Measurements from ENCODE around the gene TMEM225.
"Not testable (repeated sequence)": the region's sequence is repeated elsewhere in the genome, so short reads cannot be mapped to it uniquely, and the experiment has no call there.

TMEM225 gene, protein sequence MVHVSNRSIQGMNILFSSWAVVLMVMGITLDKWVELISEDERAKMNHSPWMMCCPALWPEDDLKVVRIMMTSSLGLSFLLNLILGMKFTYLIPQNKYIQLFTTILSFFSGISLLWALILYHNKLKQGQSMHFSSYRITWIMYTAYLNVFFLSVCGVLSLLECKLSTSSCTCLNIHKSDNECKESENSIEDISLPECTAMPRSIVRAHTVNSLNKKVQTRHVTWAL

DNA sequence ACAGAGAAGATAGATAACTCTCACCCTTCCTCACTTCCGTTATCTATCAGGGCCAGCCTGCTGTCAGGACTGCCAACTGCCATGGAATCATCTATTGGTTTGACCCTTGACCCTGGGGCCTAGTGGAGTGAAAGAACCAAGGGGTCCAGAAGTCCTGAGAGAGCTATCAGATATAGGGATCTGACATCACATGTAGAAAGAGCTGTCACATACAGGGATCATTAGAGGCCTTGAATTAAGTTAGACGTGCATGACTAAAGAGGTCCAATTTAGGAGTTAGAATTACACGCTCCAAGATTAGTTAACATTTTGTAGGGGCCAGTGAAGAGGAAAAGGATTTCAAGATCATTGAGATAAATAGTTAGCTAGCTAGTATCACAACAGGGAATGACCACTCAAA, at the start of gene TMEM225:
Gene TMEM225 (minus strand): TSS at position 101 of the 400 bp plus-strand sequence. CDS start 245 bp downstream, outside the sequence.
- no peak for DNase-seq (ENCODE audit: low read depth in 2 of 2)

DNA sequence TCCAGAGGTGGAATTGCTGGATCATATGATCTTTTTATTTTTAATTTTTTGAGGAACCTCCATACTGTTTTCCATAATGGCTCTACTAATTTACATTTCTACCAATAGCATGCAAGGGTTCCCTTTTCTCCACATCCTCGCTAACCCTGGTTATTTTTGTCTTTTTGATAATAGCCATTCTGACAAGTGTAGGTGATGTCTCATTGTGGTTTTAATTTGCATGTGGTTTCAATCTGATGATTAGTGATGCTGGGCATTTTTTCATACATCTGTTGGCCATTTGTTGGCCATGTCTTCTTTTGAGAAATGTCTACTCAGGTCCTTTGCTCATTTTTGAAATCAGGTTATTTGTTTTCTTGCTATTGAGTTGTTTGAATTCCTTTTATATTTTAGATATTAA, 38.6 kb upstream of the TMEM225 start:
- DNase-seq (ENCODE audit: low read depth in 2 of 2): no peak

DNA sequence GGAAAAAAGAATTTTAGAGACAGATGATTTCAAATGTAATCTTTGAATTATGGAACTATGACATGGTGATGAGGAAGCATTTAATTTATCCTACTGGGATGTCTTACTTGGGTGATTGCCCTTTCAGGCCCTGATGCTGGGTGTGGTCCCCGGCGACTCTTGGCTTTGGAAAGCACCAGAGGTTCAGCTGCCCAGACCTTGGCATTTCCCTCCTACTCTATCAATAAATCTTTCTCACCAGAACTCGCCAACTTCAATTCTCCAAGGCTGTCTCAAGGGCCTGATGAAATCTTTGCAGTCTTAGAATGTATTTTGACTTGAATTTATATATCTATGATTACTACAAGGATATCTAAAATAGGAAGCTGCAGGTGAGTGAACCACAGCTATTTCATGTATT, 35.5 kb upstream of the TMEM225 start:
- DNase-seq (ENCODE audit: low read depth in 2 of 2): no peak

DNA sequence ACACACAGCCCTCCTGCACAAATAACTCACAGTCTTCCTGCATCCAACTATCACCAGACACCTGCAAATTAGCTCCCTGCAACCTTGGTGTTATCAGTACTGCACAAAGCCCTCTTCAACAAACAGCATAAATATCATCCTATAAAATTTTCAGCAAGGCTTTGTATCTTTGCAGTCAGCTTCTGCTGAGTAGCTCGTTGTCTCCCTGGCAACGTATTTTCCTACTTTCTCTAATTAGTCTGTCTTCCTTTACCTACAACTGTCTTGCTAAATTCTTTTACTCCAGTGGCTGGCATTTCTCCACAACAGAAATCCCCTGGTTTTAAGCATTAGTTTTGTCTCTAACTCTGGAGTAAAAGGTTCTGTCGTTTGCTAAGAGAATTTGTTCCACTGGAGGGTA, 20.4 kb upstream of the TMEM225 start:
- DNase-seq (ENCODE audit: low read depth in 2 of 2): no peak

DNA sequence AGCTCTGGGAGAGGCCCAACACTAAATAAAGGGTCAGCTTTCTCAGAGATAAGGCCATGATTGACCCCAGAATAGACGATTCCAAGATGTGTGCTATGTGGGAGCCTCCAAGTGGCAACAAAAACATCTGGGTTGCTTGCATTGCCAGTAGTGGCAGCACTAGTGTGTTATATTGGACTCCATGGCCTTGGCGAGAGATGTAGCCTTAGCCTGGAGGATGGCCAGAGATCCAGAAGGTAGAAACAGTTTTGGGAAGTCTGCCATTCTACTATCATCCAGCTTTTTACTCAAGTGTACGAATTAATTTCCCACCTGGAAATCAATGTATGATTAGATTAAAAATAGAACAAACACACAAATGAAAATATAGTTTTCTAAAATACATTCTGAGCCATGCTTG, 19.5 kb upstream of the TMEM225 start:
- no peak for DNase-seq (ENCODE audit: low read depth in 2 of 2)

DNA sequence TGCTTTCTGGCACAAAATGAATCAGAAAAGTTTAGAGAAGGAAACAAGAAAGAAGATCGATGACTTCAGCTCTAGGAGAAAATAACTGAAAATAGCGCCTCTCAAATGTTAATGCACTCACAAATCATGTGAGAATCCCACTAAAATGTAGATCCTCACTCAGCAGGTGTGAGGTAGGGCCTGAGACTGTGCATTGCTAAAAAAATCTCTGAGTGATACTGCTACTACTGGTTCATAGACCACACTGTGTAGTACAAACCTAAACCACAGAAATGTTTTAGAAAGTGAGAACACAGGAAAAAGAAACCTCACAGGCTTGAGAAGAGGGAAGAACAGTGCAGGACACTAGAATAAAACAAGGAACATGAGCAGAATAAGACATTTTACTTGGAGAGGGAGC, 18.5 kb upstream of the TMEM225 start:
- no peak for DNase-seq (ENCODE audit: low read depth in 2 of 2)

DNA sequence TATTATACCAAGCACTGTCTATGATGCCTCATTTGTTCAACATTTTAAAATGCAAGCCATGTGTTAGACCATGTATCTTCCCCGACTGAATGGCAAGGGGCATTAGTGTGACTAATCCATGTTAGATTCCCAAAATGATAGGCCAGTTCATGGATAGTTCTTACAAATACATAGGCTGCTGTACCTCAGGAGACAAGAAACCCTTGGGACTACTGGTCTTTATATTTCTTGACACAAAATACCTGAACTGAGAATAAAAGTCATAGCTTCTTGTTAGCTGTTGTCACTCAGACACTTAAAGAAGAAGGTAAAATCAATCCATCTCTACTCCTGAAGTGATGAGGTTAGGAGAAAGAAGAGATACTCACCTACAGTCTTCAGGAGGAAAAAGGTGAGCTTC, 16.4 kb upstream of the TMEM225 start, which contains the start of gene OR8D4:
Gene OR8D4 (plus strand): TSS at position 301 of the 400 bp plus-strand sequence. CDS start 4,265 bp downstream, outside the sequence.
- no peak for DNase-seq (ENCODE audit: low read depth in 2 of 2)

DNA sequence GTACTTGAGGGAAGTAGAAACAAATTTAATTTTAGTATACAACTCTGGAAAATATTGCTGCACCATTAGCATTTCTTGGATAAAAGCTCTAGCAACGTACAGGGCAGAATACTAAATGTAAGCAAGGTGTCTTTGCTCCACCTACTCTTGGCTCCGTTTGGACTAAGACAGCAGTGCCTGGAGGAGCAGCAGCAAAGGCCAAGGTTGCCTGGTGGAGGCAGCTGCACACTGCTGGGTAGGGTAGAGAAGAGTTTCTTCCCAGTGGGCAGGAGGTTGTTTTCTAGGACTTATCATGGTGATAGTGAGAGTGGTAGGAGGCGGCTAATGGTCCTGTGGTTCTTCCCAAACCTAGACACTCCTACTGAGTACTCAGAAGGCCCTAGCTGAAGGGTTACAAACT, 14.3 kb upstream of the TMEM225 start:
- no peak for DNase-seq (ENCODE audit: low read depth in 2 of 2)

DNA sequence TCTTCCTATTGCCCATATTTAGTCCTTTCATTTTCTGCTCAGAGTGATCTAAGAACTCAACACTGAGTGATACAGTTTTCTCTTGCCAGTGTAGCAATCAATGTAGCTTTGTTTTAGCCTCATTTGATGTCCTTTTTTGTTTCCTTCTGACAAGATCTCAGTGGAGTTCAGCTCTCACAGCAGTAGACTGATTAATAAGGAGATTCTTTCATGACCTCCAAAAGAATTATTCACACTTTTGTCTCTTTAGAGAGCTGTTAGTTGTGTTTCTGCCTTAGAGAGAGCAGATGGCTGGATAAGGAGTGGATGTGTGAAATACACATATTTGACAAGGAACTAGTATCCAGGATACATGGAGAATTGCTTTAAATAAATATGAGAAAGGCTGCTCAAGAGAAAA, 6.6 kb upstream of the TMEM225 start:
- DNase-seq (ENCODE audit: low read depth in 2 of 2): no peak

DNA sequence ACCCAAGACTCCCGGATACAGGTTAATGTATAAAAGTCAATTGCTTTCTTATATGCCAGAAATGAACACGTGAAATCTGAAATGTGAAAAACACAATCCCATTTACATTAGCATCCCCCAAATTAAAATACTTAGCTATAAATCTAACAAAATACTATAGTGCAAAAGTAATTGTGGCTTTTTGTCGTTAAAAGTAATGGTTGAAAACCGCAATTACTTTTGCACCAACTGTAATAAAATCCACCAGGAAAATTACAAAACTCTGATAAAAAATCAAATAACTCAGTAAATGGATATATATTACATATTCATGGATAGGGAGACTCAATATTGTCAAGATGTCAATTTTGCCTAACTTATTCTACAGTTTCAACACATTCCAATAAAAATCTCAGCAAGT, 4.6 kb downstream of the TMEM225 start:
- no peak for DNase-seq (ENCODE audit: low read depth in 2 of 2)

DNA sequence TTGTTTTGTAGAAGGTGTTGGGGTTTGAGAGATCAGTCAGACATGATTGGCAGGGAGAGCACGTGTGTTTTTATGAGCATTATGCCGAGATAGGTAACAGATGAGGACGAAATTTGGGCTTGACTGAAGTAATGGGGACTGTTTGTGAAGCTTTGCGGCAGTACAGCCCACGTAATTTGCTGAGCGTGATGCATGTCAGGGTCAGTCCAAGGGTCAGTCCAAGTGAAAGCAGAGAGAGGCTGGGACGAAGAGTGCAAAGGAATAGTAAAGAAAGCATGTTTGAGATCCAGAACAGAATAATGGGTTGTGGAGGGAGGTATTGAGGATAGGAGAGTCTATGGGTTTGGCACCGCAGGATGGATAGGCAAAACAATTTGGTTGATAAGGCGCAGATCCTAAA, 17.7 kb downstream of the TMEM225 start:
- not testable (repeated sequence) for DNase-seq (ENCODE audit: low read depth in 2 of 2)

DNA sequence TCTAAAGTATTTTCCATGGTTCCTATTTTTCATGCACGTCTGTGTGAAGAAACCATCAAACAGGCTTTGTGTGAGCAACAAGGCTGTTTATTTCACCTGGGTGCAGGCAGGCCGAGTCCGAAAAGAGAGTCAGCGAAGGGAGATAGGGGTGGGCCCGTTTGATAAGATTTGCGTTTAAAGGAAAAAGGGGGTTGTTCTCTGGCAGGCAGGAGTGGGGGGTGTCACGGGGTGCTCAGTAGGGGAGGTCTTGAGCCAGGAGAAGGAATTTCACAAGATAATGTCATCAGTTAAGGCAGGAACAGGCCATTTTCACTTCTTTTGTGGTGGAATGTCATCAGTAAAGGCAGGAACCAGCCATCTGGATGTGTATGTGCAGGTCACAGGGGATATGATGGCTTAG, 20.2 kb downstream of the TMEM225 start:
- DNase-seq (ENCODE audit: low read depth in 2 of 2): not testable (repeated sequence)

DNA sequence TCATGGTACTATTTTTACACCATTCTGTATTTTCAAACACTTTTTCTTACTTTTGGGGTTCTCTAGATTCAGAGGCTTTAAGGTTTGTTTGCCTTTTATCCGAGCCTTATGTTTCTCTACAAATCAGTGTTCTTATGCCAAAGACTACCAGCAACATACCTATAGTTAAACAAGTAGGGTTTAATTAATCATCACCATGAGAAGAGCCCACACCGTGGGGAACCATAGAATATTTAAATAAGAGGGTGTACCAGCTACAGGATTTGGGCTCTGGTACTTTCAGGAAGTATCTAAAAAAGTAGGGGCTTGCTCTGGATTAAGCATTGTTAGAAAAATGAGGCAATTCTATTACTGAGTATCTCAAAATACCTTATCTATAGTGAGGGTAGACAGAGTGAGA, 25.7 kb downstream of the TMEM225 start:
- no peak for DNase-seq (ENCODE audit: low read depth in 2 of 2)

DNA sequence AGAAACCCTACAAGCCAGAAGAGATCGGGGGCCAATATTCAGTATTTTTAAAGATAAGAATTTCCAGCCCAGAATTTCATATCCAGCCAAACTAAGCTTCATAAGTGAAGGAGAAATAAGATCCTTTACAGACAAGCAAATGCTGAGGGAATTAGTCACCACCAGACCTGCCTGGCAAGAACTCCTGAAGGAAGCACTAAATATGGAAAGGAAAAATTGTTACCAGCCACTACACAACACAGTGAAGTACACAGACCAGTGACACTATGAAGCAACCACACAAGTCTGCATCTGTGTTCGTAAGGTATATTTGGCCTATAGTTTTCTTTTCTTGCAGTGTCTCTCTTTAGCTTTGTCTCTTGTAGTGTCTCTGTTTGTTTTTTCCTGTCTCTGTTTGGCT, 29.0 kb downstream of the TMEM225 start:
- DNase-seq (ENCODE audit: low read depth in 2 of 2): no peak

DNA sequence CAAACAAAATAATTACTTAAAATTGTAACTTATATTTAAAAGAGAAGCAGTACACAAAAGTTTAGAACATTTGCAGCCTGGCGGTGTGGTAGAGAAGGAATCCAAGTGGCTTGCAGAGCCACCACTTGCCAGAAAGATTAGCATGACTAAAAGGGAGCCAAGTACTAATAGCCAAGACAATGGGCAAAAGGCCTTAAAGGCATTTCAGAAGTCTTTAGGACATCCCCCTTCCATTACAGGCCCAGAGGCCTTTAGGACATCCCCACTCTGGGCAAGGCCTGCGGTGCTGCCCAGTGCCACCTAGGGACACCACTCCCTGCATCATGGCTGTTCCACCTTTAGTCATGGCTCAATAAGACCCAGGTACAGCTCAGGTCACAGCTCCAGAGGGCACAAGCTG, 32.4 kb downstream of the TMEM225 start:
- no peak for DNase-seq (ENCODE audit: low read depth in 2 of 2)

DNA sequence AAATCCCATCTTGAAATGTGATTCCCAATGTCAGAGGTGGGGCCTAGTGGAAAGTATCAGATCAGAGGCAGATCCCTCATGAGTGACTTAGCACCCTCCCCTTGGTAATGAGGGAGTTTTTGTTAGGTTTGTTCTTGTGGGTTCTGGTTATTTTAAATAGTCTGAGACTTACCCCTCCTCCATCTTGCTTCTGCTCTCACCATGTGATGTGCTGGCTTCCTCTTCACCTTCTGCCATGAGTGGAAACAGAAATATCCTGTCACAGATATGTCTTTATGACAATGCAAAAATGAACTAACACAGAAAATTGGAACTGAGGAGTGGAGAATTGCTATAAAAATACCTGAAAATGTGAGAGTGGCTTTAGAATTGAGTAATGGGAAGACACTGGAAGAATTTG, 33.1 kb downstream of the TMEM225 start:
- no peak for DNase-seq (ENCODE audit: low read depth in 2 of 2)

DNA sequence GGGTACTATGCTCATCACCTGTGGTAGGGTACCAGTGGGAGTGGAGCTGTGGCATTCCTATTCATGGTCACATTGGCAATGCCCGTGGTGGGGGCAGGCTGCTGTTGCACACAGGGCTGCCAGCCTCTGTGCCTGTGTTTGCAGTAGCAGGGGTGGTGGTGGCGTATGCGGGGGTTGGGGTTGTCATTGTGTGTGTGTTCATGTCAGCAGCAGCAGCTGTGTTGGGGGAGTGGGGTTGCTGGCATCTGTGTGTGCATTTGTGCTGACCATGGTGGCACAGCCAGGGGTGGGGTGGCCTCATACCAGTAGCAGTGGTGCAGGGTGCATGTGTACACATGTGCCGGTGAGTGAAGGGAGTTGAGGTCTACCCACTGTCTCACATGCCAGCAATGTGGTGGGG, 34.4 kb downstream of the TMEM225 start:
- DNase-seq (ENCODE audit: low read depth in 2 of 2): no peak

DNA sequence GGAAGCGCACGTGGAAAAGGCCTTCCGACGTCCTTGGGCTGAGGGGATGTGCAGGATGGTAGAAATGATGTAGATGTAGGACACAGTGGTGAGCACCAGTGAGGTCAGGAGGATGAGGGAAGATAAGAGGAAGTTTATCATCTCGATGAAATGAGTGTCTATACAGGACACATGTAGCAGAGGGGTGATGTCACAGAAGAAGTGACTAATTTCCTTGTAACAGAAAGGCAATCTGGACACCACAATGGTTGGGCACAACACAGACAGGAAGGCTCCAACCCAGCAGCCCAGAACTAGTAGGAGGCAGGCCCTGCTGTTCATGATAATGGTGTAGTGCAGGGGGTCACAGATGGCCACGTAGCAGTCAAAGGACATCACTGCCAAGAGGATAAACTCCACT, 44.3 kb downstream of the TMEM225 start:
- DNase-seq (ENCODE audit: low read depth in 2 of 2): no peak

DNA sequence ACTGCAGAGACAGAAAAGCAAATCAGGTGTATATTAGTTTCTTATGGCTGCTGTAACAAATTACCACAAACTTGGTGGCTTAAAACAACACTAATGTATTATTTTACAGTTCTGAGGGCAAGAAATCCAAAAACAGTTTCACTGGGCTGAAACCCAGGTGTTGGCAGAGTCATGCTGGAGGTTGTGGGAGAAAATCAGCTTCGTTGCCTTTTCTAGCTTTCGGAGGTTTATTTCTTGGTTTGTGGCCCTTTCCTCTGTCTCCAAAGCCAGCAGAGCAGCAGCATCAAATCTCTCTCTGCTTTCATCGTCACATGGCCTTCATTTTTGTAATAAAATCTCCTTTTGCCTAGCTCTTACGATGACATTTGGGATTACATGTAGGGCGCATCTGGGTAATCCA, 46.3 kb downstream of the TMEM225 start:
- DNase-seq (ENCODE audit: low read depth in 2 of 2): no peak

DNA sequence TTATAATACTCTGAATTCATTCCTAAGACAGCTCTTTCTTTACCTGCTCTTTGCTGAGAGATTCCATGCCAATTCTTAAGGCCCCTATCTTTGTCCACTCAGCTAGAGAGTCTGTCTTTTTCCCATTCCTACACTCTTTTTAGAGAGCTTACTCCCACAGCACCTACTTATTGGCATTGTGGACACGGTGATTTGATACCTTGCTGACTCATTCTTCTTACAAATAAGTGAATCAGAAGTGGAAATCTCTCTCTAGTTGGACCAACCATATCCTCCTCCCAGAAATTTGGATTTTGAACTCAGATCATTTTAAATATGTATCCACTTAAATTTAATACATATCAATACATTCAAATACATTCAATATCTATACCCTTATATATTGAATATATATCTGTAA, 46.8 kb downstream of the TMEM225 start:
- no peak for DNase-seq (ENCODE audit: low read depth in 2 of 2)

DNA sequence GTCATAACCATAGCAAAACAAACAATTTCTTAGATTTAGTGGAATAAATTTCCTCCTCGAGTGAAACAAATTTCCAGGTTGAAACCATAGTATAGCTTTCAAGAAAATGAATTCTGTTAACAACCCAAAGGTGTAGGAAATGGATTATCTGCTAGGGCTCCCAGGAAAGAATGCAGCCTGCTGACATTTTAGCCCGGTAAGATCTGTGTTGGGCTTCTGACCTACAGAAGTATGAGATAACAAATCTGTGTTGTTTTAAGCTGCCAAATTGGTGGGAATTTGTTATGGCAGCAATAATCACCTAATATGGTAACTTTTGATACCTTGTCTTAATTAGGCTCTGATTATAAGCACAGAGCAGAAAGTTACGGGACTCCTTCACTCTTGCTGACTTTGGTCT, 47.3 kb downstream of the TMEM225 start:
- no peak for DNase-seq (ENCODE audit: low read depth in 2 of 2)

DNA sequence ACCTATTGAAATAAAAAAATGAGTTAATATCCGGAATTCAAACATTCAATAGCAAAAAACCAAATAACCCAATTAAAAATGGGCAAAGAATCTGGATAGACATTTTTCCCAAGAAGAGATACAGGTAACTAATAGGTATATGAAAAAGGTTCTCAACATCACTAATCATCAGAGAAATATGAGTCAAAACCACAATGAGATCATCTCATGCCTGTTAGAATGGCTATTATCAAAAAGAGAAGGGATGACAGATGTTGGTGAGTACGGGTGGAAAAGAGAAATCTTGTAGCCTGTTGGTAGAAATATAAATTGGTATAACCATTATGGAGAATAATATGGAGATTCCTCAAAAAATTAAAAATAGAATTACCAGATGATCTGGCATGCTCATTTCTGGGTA, 52.4 kb downstream of the TMEM225 start:
- no peak for DNase-seq (ENCODE audit: low read depth in 2 of 2)
